Activated CD4-positive, CD25-positive, alpha-beta regulatory T cell treated with anti-CD3 and anti-CD28 coated beads, Interleukin-2, amount 50 U/mL, for 72 hours (primary cell): ENCODE data around the gene BET1L.
"Not testable (repeated sequence)": the region's sequence is repeated elsewhere in the genome, so short reads cannot be mapped to it uniquely, and the experiment has no call there.

ENCODE experiments used
- DNase-seq: peaks from one replicate; pipeline ENCODE4 v3.0.0; 2021

The BET1L gene

DNA sequence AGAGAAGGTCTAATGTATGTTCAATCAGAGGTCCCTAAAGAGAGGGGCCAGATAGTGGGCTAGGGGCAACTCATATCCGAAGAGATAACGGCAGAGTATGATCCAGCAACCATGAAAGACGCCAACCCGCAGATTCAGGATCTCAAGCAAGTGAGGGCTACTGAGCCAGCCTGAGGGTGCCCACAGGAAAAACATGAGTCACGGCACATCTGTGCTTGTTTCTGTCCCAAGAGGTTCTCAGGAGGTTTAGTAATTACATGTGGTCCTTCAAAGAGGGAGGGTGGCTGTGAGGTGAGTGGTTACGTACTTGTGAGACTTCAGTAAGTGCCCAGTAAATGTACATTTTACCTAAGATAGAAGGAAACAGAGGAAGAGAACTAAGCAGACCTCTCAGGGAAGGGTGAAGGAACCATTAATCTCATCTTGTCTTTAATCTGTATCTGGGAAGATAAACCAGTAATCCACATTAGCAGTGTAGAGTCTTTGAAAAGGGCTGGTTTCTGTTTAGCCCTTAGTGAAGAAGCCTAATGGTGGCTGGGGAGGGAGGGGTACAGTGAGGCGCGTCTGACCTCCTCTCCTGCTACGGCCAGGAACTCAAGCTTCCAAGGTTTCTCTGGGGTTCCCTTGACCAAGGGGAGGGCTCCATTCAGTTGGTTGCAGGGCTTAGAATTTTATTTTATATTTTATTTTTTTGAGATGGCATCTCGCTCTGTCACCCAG, 18.7 kb upstream of the BET1L start:
- DNase-seq = no peak

DNA sequence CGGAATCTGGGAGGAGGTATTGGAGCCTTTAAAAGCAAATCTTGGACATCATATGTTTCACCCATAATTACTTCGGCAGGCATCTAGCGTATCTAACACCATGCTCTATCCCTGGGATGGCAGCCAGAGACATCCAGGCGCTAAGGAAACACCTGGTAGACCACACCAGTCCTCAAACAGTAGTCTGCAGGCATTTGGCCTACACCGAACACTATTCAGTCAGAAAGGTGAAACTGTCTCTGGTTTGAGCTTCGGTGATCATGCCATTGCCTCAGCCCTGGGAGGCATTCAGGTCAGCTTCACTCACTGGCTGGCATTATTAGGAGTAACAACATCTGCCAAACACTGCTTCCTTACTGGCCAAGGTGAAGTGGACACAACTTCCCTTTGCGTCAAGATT, 17.2 kb upstream of the BET1L start:
- no peak for DNase-seq

GRCh38 chr11:223884-224283, 16.7 kb upstream of the BET1L start:
- DNase-seq = no peak

DNA sequence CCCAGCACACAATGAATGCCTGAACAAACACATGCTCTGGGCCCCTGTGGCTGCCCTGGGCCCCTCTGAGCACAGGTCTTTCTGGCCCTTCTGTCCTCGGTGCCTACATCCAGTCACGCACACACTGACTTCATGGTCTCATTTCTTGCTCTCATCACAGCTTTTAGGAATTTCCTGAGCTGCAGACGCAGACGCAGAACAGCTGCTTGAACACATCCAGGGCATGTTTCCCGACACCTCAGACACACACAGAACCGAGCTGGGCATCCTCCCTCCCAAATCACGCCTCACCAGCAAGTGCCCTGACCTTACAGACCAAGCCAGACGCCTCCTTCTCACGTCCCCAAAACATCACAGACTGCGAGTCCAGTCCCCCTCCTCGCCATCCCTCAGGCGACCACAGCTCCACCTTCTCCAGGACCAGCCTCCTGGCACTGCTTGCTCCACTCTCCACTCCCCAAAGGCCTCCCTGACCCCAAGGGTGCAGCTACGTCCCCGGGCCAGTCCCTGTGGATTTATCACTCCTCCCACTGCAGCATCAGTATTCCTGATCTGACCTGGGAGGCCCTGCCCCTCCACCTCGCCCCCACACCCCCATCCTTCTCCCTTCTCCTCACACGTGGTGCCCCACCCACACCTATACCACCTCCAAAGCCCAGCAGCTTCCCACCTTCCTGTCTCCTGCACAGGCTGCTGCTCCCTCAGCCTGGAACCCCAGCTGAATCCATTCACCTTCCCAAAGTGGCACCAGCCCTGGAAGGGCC, 16.0 kb upstream of the BET1L start:
- no peak for DNase-seq

DNA sequence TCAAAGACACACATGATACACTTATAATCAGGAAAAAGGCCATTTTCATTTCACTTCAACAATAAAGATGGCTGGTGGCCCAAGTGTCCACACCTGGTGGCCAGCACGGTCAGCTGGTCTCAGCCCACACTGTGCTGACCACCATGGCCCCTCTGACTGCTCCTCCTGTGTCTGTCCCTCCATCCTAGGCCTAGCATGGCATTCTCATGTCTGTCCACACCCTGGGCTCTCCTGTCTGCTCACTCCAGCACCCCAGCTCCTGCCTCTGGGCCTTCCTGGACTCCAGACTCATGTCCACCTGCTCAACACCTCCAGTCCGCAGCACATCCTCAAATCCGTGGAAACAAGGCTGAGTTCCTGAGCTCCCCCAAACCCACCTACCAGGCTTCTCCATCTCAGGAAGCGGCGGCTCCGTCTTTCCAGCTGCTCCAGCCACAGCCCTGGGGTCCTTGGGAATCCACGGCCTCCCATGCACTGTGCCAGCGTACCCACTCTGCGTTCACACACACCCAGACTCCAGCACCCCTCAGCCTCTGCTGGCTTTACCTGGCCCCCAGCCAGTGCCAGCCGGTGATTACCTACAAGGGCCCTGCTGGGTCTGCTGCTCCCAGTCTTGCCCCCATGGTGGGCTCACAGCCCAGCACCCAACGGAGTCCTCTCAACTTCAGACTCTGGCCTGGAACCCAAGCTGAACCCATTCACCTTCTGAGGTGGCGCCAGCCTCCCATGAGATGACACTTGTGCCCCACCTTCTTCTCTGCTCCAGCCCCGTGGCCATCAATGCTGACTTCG, 15.0 kb upstream of the BET1L start:
- no peak for DNase-seq

GRCh38 chr11:221539-221938, 14.3 kb upstream of the BET1L start:
- no peak for DNase-seq

DNA sequence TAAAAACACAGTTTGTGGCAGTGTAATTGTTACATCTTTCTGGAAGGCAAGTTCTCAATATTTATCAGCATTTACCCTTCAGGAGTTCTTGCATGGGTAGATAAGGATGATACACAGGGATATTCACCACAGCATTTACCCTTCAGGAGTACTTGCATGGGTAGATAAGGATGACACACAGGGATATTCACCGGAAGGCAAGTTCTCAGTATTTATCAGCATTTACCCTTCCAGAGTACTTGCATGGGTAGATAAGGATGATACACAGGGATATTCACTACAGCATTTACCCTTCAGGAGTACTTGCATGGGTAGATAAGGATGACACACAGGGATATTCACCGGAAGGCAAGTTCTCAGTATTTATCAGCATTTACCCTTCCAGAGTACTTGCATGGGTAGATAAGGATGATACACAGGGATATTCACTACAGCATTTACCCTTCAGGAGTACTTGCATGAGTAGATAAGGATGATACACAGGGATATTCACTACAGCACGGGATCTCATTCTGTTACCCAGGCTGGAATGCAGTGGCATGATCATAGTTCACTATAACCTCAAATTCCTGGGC, 13.5 kb upstream of the BET1L start:
- not testable (repeated sequence) for DNase-seq

GRCh38 chr11:218815-219593, 11.8 kb upstream of the BET1L start:
- DNase-seq = no peak

DNA sequence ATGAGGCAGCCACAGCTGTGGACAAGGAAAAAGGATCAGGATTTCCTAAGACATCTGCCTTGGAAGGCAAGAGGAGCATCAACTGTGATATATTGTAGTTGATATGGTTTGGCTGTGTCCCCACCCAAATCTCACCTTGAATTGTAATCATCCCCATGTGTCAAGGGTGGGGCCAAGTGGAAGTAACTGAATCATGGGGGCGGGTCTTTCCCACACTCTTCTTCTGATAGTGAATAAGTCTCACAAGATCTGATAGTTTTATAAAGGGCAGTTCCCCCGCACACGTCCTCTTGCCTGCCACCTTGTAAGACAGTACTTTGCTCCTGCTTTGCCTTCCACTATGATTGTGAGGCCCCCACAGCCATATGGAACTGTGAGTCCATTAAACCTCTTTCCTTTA, 10.5 kb upstream of the BET1L start:
- DNase-seq = no peak

DNA sequence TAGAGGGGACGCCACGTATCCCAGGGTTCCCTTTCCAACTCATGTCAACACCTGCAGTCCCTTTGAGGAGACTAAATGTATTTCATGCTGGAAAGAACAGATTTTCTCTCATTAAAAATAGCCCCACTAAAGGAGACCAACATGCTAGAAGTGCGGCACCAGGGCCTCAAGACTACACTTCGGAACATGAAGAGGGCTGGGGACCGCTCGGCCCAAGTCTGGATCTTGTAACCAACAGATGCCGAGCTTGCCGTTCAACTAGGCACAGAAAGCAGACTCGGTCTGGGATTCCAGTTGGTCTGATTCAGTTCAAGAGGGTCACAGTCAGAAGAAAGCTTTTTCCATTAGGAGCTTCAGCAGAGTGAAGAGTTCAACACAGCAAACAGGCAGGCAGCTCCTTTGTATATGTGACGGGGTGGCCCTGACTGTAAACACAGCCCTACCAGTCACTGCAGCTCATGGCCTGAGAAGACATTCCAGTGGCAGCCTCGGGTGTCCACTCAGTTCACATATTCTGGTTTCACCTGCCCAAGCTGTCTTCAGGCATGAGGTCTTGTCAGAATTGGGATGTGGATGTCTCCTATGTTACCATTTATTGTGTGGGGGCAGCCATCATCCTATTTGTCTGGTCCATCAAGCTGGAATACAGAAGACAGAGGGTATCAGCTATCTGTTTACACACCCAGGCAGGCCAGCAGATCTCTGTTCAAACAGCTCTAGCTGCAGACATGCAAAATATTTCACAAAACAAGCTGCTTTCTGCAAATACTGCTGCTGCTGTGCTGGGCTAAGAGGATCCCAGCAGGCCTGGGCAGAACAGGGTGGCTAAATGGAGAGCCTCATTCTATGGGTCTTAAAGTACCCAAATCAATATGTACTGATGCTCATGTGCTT, 9.1 kb upstream of the BET1L start:
- no peak for DNase-seq

DNA sequence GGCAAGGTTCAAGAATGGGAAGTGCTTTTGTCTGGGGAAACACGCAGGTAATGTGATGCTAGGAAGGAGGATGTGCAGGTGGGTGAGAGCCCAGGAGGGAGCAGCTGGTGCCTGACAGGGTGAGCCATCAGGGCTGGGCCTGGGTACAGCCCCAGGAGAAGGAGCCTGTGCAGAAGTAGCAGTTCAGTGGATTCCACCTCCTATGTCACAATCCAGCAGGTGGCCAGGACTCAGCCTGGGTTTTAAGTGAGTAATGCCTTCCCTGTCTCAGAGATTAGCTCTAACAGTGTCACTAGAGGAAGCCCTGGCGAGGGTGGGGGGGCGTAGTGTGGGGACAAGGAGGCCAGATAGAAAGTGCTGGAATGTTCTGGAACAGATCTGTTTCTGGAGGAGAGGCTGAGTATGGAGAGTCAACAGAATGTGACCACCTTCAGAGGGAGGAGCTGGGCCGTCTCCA, 8.4 kb upstream of the BET1L start:
- DNase-seq = no peak

DNA sequence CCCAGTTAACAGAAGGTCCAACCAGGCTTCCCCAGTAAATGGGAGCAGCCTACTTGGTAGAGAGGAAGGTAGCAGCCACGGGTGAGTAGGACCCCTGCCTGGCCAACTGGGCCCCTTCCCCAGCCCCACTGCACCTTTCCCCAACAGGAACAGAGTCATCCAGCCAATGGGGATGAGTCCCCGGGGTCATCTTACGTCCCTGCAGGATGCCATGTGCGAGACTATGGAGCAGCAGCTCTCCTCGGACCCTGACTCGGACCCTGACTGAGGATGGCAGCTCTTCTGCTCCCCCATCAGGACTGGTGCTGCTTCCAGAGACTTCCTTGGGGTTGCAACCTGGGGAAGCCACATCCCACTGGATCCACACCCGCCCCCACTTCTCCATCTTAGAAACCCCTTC, 6.9 kb upstream of the BET1L start:
- no peak for DNase-seq

GRCh38 chr11:213111-213510, 5.9 kb upstream of the BET1L start:
- no peak for DNase-seq

- no peak for DNase-seq
Measured at GRCh38 chr11:212150-213100, 5.2 kb upstream of the BET1L start.

GRCh38 chr11:211741-212140, 4.5 kb upstream of the BET1L start:
- no peak for DNase-seq

- no peak for DNase-seq
Measured at GRCh38 chr11:211295-211694, 4.1 kb upstream of the BET1L start.

GRCh38 chr11:210803-211180, 3.6 kb upstream of the BET1L start:
- no peak for DNase-seq

DNA sequence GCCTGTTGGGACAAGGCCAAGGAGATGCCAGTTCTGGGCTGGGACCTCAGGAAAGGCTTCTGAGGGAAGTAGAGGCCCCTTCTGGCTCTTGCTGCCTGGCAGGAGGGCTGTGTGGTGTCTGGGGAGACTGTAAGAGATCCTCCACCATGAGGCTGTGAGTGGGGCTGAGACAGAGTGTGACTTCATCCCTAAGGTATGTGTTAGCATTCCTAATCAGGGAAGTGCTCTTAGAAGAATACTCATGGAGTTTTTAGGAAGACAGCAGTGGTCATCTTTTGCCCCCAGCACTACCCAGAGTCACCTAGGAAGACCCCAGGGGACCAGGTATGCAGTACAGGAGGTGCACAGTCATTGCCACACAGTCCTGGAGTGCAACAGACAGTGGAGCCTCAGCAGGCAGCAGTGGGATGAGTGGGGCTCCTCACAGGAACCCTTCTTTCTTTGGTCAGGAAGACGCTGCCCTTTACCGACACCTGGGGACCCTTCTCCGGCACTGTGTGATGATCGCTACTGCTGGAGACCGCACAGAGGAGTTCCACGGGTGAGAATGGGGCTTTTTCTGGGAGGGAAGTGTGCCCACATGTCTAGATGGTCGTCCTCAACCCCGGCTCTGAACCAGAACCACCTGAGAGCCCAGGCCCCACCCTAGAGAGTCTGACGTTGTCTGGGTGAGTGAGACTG, 3.1 kb upstream of the BET1L start:
- no peak for DNase-seq

DNA sequence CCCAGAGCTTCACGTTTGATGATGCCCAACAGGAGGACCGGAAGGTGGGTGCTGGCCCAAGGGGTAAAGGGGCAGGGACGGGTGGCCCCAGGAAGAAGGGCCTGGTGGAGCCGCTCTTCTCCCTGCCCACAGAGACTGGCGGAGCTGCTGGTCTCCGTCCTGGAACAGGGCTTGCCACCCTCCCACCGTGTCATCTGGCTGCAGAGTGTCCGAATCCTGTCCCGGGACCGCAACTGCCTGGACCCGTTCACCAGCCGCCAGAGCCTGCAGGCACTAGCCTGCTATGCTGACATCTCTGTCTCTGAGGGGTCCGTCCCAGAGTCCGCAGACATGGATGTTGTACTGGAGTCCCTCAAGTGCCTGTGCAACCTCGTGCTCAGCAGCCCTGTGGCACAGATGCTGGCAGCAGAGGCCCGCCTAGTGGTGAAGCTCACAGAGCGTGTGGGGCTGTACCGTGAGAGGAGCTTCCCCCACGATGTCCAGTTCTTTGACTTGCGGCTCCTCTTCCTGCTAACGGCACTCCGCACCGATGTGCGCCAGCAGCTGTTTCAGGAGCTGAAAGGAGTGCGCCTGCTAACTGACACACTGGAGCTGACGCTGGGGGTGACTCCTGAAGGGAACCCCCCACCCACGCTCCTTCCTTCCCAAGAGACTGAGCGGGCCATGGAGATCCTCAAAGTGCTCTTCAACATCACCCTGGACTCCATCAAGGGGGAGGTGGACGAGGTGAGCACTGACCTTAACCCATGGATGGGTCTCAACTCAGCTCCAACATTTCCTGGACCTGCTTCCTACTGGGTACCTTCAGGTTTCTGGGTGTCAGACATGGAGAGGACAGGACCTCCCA, 2.3 kb upstream of the BET1L start:
- DNase-seq = no peak
